LNCAP (cell line): ENCODE measurements around the gene SCRN1.

Experiments used
- CTCF ChIP-seq: fragments of 450-650 bp; IDR thresholded peaks from 2 replicates; pipeline ENCODE4 v1.5.1; 2017; ENCODE audit warnings: mild to moderate bottlenecking

SCRN1 gene

GRCh38 chr7:29988424-29989256, 961 bp downstream of the SCRN1 start:
- TF ChIP-seq CTCF, result no peak

DNA sequence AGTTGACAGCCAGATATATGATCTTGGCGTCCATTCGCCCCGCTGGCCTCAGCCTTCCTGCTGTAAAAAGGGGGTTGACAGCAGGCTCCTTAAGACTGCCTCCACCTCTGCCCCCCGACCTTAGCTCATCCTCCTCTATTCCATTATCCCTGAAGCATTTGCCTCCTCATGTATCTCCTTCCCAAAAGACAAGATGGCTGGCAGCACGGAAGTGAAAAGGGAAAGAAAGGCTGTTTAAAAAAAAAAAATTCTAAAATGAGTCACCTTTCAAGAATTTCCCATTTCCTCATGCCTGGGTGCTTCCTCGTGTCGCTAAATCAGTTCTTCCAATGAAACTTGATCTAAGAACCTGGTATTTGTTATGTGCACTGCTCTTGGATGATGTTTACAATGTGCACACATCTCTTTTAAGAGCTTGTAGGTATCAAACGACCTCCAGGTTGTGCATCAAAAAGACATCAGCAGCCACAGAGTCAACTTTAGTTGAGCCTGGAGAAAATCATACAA, 1.7 kb downstream of the SCRN1 start:
- TF ChIP-seq CTCF, result no peak

- TF ChIP-seq CTCF, result no peak
Observed at GRCh38 chr7:29987083-29987482, 2.5 kb downstream of the SCRN1 start.

DNA sequence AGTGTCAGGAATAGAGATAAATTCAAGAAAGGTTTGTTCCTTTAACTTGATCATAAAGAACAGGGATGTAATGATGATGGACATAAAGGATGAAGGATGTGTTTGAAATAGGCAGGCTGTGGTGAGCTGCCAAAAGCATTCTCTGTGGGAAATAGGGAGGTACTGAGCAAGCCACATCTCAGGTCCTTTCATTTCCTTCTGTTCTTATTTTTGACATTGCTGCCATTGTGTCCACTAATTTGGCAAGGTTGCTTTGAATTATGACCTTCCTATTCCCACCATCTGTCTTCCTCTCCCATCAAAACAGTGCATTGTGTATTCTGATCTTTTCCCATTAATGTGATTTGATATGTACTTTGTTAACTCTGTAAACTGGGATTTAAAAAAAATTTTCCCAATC, 9.4 kb downstream of the SCRN1 start:
- TF ChIP-seq CTCF, result no peak

GRCh38 chr7:29977886-29978651, 11.5 kb downstream of the SCRN1 start:
- TF ChIP-seq CTCF, result no peak

- TF ChIP-seq CTCF, result no peak
Observed at GRCh38 chr7:29976673-29977415, 12.8 kb downstream of the SCRN1 start.

- TF ChIP-seq CTCF, result no peak
Observed at GRCh38 chr7:29976266-29976665, 13.3 kb downstream of the SCRN1 start.
